GM18873 (cell line): ENCODE data around the gene CRAT.
A peak's percentile ranks its signal among the peaks of the same experiment; 100 is the strongest.
"Not testable (repeated sequence)": the region's sequence is repeated elsewhere in the genome, so short reads cannot be mapped to it uniquely, and the experiment has no call there.

Source experiments
- ATAC-seq: cut with Tn5 transposase; IDR thresholded peaks from one replicate; pipeline ENCODE4 v1.9.1; 2021; ENCODE audit warnings: mild to moderate bottlenecking, moderate library complexity, moderate number of reproducible peaks; ENCODE audit not compliant: unreplicated experiment, low FRiP score

CRAT gene

DNA sequence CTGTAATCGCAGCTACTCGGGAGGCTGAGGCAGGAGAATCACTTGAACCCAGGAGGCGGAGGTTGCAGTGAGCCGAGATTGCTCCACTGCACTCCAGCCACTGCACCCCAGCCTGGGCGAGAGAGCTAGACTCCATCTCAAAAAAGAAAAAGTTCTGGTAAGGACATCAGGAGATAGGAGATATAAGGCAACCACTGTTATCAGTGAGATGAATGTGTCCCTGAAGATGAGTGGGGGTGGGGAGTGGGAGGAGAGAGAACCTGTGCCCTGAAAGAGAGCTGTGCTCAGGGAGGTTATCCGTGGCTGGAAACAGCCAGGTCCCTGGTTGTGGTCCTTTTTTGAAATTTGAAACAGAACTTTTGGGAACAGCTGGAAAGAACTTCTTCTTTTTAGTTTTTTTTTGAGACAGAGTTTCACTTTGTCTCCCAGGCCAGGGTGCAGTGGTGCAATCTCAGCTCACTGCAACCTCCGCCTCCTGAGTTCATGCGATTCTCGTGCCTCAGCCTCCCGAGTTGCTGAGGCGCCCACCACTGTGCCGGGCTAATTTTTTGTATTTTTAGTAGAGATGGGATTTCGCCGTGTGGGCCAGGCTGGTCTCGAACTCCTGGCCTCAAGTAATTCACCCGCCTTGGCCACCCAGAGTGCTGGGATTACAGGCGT, 3.2 kb upstream of the CRAT start:
- ATAC-seq = no peak

DNA sequence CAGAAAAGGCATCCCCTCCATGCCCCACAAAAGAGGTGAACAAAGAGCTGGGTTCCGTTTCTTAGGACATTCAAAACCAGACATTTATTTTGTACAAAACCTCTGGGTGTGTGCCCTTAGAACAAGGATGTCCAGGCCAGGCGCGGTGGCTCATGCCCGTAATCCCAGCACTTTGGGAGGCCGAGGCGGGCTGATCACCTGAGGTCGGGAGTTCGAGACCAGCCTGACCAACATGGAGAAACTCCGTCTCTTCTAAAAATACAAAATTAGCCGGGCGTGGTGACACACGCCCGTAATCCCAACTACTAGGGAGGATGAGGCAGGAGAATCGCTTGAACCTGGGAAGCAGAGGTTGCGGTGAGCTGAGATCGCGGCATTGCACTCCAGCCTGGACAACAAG, 1.9 kb upstream of the CRAT start:
- not testable (repeated sequence) for ATAC-seq

DNA sequence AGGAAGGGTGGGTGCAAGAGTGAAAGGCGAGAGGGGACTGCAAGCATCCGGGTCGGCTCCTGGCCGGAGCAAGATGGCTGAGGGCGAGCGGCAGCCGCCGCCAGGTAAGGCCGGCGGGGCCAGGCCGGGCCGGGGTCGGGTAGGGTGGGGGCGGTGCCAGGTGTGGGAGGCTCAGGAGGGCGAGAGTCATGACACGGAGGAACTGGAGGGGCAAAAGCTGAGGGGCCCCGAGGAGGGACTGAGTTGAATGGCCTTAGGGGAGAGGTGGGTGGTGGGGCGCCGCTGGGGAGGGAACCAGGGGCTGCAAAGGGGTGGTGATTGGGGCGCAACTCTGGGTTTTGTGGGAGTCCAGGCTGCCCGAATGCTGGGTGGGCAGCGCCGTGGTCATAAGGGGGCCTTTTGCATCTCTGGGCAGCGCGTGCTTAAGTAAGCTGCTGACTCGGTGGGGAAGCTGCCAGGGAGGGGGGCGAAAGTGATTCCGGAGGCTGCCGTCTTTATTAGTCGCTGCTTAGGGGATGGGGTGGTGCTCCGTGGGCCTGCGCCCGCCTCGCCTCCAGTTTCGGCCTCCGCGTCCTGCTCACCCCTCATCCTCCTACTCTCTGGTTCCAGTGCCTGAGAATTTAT, 1.0 kb upstream of the CRAT start:
- peak; percentile 7 for ATAC-seq

DNA sequence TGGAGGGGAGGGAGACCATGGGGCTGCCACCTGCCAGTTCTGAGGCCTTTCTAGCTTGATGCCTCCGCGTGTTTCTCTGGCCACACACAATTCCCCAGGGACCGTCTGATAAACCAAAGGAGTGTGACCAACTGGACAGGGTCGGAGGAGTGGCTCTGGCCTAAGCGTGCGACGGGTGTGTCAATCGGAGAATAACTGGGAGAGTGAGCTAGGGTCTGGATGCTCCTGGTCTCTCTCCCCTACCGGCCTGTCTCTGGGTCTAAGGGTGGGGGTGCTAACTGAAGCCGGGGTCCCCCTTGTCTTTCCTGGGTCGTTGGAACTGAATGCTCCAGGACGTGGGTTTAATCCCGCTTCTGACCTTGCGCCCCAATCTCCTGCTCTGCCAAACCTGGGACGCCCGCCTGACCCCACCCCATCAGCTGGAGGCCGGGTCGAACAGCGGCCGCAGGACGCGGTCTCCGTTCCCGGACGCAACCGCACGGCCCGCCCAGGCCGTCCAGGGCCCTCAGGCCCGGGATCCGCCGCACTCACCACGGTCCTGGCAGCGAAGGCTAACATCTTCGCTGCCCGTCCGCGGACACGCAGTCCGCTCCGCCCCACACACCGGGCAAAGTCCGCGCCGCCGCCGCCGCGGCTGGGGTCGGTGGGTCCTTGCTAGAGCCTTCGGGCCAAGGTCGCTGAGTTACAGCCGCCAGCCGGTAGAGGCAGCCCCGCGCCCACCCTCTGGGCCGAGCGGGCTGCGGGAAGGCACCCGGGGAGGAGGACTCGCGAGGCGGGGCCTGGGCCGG, 447 bp downstream of the CRAT start:
- ATAC-seq = peak; percentile 21

DNA sequence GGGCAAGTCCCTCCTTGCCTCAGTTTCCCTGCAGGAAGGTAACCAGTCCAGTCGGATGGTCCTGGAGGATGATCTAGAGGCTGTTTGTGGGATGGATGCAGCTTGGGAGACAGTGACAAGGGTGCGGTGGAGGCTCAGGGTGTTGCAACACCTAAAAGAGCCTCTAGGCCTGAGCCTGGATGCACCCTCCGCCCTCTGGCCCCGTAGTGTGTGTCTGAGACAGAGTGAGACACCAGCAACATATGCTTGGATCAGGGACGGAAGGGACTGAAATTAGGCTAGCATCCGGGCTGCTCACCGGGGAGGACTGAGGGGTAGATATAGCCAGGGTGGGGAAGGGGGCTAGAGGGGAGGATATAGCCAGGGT, 1.1 kb downstream of the CRAT start:
- ATAC-seq = no peak

DNA sequence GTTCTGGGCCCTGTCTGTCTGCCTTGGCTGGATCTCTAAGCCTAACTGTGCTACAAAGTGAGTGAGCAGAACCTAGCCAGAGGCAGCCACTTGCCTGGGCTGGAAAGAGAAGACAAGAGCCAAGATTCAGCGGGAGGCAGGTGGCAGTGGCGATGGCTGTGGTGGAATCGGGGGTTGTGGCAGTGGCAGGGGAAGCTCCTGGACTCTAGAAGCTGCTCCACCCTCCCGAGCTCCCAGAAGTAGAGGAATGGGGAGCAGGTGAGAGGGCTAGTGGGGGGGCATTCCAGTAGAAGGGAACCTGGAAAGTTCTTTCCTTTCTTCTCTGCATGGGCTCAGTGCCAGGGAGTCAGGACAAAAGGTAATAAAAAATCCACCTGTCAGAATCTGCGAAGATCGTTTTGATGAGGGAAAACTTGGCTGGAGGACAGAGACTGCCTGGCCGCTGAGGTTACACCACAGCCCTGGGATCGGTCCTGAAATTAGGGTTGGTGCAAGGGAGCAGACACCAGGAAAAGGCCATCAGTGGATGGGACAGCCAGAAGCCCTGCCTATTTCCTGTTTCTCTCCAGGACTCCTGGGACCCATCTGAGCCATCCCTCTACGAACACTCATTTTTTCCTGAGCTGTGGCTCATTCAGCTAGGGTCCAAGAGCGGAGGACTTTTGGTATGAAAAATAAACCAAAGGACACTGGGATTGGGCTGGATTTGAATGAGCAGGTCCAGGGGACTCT, 1.6 kb downstream of the CRAT start:
- no peak for ATAC-seq

DNA sequence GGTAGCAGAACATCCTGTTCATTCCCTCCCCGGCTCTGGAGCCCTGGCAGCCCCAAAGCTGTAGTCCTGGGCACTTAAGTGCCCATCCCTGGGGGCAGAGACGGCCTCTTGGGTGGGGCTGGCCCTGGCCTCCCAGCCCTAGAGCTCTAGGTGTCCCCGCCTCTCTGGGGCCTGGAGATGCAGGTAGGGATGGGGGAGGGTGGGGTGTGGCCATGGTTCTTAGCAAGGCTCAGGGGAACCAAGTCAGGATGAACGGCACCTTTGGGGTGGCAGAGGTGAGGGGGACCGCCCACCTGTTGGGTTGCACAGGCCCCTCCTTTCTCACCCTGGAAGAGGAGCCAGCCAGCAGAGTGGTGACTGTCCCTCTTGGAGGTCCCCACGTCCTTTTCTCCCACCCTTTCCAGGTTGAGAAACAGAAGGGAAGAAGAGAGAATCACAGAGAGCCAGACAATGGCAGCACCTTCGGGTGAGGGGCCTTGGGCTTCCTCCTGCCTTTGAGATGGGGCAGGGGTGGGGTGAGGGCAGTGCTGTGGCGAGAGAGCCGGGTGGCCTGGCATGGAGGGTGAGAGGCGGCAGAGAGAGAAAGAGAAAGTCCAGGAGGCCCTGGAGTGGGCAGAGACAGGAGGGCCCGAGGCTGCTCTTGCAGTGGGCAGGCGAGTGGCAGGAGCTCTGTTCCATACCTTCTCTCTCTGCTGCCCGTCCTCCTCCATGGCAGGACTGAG, 2.3 kb downstream of the CRAT start:
- no peak for ATAC-seq

DNA sequence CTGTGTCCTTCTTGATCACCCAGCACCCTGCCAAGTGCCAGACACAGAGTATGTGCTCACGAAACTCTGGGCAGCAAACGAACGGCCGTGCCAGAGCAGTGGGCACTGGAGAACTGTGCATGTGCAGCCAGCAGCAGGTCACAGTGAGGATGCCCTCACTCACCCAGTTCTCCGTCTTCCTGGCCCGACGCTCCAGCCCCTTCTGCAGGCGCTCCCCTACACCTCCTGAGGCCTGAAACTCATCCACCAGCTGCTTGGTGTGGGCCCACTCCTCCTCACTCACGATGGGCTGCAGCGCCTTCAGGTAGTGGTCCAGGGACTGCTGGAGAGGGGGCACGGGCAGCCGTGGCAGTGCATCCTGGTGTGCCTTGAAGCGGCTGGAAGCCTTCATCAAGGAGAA, 2.9 kb downstream of the CRAT start:
- no peak for ATAC-seq

DNA sequence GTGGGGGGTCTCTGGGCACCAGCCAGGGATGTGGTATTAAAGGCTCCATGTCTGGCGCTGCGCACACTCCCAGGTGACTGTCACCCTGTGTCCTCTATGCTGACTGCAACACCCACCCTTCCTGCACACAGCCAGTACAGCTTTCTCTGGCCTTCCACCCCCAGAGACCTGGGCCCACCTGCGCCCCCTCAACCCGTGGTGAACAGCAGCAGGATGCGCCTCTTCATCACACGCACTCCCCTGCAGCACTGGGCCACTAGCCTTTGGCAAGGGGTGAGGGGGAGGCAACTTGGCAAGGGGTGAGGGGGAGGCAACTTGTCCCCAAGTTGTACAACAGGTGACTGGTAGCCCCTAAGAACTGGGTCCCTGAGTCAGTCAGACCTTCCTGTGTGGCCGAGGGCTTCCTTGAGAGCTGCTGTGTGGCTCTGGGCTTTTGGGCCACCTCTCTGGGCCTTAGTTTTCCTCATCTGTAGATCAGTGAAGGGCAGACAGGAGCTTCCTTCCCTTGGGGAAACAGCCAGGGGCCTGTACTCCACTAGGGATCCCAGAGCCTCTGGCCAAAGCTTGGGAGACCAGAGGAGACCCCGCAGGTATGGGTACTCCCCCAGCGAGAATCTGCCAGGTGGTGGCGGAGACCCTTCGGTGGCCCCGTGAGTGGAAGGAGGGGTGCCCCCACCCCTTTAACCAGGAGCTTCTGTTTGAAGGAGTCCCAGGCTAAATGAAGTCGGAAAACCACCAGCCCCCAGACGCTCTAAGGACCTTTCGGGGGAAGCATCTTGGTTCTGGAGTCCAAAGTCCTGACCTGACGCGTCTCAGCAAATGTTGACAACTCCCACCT, 4.5 kb downstream of the CRAT start:
- no peak for ATAC-seq

DNA sequence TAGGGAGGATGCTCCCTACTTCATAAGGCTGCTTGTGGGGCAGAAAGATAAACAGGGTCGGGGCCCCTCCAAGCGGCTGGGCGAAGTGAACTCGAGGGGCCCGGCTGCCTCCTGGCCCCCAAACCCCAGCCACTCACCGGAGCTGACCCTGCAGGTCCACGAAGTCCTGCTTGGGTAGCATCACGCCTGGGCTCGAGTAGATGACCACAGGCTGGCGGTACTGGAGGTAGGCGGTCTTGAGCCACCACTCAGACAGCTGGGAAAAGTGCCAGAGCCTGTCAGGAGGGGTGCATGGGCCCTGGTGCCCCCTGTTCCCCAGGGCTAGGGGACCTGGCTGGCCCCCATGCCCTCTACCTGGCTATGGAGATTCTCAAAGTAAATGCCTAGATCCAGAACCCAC, 6.5 kb downstream of the CRAT start:
- ATAC-seq = no peak

DNA sequence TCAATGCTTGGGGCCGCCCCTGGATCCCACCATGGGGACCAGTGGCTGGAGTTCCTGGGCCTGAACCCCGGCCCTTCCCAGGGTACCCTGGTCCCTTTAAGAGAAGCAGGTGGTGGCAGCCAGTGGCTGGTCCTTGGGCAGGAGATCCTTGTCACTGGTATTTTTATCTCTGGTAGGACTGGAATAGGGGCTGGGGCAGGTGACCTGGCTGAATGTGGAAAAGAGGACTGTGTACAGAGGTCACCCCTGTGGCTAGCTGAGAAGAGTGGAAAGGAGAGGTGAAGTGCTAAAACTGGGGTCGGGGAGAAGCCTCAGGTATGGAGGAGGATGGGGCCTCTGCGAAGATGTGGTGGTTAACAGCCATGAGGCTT, 7.0 kb downstream of the CRAT start:
- no peak for ATAC-seq

DNA sequence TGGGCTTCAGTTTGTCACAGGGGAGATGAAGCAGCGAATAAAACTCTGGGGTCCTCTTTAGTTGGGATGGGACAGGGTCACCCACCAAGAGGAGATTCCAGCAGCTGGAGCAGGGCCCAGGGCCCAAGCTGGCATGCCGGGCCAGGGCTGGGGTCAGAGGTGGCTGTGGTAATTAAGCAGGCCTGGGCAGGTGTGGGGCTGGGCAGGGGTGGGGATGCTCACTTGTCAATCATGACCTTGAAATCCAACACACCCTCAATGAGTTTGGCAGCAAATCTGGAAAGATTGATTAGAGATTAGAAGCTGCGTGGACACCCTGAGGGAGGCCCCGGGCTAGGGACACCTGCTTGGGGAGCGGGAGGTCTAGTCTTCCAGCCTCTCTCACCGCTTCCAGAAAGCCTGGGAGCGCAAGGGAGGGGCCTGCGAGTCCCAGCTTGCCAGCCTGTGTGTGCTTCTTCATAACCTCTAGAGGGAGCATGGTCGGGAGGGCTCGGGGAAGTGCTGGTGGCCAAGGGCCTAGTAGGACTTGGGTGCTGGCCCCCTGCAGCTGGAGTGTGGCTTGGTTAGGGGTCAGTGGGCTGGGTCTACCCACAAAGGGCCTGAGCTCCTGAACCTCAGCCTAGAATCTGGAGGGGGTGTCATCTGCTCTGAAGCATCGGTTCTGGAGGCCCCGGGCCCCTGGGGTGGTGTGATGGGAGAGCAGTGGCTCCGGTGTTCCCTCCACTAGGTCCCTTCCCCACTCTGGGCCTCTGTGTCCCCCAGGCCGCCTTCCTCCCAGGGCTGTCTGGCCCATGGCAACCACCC, 7.6 kb downstream of the CRAT start:
- ATAC-seq = no peak

DNA sequence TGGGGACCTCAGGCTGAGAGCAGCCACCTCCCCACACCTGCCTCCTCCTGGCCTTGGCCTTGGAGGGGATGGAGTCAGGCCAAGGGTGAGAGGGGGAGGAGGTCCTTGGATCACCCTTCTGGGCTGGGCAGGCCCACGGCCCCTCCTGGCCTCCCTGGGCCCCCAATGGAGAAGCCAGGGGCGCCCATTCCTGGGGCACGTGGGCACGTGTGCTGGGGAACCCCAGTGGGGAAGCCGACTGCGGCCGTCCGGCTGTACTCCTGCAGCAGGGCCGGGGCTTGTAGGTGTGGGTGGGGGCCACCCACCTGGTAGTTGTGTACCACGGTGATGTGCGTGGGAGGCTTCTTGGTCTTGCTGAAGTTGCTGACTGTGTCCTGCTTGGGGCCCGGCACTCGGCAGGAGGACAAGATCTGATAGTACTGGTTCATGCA, 8.5 kb downstream of the CRAT start:
- ATAC-seq = no peak

DNA sequence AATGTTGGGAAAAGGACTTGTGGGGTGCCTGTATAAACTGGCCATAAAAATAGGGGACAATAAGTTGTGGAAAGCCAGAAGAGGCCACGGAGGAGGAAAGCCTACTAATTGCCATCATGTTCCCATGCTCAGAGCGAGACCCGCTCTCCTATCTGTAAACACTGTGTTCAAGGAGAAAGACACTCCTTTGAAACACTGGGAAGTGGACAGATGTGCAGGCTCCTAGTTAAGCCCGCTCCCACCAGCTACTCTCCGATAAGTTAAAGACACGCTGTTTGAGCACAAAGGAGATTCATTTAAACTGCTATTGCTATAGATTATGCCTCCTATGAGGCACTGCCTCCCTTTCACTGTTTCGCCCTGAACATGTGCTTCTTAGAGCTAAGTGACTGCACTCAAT, 9.3 kb downstream of the CRAT start:
- no peak for ATAC-seq

DNA sequence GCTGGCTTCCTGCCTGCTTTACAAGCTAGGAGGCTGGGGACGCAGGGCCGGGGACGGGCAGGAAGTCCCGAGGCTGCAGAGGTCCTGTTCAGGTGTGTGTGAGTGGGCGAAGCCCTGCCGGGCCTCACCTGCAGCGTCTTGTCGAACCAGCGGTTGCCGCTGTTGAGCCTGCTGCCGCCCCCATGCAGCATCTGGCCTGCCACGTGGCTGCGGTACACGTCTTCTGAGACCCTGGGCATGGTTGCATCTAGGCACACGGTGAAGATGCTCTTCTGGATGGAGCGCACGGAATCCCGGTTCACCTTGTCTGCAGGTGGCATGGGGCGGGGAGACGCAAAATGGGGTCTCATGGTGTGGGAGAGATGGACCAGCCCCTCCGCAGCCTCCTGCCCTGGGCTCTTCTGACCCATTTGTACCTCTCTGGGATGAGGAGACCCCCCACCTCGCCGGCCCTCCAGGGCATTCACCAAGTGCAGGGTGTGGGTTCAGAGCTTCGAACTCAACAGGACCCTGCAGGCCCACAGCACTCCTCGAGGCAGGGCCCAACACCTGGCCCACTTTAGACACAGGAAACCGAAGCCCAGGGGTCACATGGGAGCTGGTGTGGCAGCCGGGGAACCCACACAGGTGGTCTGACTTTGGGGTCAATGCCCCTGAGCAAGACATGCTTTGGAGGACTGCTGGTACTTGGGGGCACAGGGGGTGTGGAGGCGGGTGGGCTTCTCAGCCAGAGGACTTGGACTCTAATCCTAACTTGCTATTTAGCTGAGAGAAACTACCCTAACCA, 10.0 kb downstream of the CRAT start:
- ATAC-seq = no peak

DNA sequence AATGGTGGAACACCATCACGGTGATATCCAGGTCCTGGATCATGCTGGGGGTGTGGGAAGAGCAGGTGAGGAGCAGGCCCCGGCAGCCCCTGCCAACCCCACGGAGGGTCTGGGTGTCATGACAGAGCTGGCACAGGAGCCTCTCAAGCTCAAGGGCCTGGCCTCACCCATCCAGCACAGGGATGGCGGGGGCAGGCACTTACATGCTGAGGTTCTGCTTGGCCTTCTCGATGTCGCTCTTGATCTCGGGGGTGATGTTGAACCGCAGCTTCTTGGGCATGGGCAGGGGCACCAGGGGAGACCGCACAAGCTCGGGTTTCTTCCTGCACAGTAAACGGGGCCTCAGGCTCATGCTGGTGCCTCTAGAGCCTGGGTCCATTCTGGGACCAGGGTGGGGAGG, 12.3 kb downstream of the CRAT start:
- ATAC-seq = no peak

DNA sequence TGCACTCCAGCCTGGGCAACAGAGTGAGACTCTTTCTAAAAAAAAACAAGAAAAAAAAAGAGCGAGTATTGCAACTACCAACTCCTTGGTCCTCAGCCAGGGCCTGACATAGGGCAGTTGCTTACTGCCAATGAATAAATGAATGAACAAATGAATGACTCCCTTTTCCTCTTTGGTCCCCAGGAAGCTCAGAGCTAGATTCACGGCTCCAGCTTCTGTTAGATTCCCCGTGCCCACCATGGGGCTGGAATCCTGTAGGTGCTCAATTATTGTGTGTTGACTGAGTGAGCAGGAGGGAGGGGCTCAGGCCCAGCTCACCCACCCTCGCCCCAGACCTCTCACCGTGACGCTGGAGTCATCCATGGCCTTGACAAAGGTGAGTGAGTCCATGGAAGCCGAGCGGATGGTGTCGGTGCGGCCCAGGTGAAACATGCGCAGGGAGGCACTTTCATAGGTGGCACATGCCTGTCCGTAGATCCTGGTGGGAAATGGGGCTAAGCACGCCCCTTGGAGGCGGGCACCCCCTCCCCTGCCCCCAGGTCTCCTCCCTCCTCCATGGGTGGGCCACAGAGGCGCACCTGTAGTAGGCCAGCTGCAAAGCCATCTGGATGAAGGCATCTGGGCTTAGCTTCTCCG, 12.8 kb downstream of the CRAT start:
- ATAC-seq = no peak

DNA sequence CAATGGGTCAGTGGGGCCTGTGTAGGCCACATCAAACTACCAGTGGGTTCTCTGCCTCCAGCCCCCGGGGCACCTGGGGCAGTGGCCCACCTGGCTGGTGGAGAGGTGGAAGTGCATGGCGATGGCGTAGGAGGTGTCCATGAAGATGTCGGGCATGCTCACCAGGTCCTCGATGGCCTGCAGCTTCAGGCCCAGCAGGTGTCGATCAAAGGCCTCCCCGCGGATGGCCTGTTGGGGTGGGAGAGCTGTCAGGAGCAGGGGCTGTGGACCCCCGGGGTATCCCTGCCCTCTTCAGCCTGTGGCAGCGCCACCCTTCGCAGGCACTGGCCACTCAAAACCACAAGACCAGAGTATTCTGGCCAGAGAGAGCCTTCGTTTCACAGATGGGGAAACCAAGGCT, 14.7 kb downstream of the CRAT start:
- ATAC-seq = no peak
